VCaP (cell line): ENCODE results near the gene ZFPL1.

Experiments
- H3K27ac ChIP-seq: fragments of 450-650 bp; 2 replicates; pipeline ENCODE4 v1.5.1; 2017
- TF ChIP-seq, protein P1 (sequence below): fragments of 450-650 bp; conservative IDR thresholded peaks from 2 replicates; pipeline ENCODE4 v1.5.1; 2017; ENCODE audit warnings: mild to moderate bottlenecking, moderate library complexity

The ZFPL1 gene

DNA sequence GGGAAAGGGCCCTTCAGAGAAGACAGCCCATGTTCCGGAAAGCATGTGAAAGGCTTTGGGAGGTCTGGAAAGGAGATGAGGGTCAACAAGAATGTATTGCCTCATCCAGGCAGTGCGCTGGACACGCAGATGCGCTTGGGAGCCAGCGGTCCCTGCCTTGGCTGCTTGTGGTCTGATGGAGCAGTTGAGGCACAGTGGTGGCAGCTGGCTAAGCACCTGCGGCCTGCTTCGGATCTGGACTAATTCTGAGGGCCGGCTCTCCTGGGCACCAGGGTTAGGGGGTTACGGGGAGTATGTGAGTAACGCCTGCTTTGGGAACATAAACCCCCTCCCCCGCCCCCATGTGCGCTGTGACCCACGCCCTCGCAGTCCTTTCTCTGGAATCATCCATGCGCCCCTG lies 23.1 kb downstream of the ZFPL1 start:
- peak overlapping the region; percentile 100 for H3K27ac ChIP-seq
- TF ChIP-seq, protein P1, sequence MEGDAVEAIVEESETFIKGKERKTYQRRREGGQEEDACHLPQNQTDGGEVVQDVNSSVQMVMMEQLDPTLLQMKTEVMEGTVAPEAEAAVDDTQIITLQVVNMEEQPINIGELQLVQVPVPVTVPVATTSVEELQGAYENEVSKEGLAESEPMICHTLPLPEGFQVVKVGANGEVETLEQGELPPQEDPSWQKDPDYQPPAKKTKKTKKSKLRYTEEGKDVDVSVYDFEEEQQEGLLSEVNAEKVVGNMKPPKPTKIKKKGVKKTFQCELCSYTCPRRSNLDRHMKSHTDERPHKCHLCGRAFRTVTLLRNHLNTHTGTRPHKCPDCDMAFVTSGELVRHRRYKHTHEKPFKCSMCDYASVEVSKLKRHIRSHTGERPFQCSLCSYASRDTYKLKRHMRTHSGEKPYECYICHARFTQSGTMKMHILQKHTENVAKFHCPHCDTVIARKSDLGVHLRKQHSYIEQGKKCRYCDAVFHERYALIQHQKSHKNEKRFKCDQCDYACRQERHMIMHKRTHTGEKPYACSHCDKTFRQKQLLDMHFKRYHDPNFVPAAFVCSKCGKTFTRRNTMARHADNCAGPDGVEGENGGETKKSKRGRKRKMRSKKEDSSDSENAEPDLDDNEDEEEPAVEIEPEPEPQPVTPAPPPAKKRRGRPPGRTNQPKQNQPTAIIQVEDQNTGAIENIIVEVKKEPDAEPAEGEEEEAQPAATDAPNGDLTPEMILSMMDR, result no peak

DNA sequence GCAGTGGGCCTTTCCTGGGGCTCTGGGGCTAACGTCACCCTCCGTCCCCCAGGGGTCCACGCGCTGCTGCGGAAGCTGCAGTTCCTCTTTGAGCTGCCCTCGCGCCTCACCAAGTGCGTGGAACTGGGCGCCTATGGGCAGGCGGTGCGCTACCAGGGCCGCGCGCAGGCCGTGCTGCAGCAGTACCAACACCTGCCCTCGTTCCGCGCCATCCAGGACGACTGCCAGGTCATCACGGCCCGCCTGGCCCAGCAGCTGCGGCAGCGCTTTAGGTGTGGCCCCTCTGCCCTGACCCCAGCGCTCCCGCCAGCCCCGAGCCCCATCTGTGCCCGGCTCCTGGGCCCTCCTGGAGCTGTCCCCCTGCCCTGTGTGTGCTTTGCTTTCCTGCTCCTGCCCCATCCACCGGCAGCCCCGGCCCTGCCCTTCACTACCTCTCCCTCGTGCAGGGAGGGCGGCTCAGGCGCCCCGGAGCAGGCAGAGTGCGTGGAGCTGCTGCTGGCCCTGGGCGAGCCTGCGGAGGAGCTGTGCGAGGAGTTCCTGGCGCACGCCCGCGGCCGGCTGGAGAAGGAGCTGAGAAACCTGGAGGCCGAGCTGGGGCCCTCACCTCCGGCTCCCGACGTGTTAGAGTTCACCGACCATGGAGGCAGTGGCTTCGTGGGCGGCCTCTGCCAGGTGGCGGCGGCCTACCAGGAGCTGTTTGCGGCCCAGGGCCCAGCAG lies 23.9 kb downstream of the ZFPL1 start:
- TF ChIP-seq, protein P1, result no peak
- H3K27ac ChIP-seq, result peak overlapping the region; percentile 100

DNA sequence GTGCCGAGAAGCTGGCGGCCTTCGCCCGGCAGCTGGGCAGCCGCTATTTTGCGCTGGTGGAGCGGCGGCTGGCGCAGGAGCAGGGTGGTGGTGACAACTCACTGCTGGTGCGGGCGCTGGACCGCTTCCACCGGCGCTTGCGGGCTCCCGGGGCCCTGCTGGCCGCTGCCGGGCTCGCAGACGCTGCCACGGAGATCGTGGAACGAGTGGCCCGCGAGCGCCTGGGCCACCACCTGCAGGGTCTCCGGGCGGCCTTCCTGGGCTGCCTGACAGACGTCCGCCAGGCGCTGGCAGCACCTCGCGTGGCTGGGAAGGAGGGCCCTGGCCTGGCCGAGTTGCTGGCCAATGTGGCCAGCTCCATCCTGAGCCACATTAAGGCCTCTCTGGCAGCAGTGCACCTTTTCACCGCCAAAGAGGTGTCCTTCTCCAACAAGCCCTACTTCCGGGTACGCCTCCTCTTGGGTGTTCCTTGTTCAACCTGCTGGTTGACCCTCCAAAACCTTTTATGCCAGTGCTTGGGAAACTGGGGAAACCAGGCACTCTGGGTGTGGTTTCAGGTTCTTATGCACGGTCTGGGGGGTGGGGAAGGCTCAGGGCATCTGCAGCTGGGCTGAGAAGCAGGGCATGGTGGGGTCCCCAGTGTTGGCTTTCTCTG lies 24.6 kb downstream of the ZFPL1 start:
- TF ChIP-seq, protein P1, result no peak
- H3K27ac ChIP-seq, result peak overlapping the region; percentile 100

DNA sequence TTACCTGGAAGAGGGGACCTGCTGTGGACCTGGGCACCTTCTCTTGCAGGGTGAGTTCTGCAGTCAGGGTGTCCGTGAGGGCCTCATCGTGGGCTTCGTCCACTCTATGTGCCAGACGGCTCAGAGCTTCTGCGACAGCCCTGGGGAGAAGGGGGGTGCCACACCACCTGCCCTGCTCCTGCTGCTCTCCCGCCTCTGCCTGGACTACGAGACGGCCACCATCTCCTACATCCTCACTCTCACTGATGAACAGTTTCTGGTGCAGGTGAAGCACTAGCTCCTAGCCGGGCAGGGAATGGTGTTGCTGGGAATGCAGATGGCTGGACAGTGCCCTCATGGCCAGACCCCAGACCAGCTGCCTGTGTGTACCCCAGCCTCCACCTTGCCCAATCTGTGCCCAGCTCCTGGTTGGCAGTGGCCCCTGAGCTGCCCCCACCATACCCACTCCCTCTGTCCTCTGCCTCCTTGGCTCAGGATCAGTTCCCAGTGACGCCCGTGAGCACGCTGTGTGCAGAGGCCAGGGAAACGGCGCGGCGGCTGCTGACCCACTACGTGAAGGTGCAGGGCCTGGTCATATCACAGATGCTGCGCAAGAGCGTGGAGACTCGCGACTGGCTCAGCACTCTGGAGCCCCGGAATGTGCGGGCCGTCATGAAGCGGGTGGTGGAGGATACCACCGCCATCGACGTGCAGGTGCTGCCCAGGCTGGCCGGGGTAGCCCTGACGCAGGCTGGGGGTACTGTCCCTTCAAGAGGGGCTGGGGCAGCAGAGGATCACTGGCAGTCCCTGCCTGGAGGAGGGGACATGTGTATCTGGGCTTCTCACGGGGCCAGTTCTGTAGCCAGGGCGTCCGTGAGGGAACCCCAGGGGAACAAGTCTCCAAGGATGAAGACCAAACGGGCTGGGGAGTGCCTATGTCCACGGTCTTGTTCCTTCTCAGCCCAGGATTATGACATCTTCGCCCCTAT lies 25.5 kb downstream of the ZFPL1 start:
- TF ChIP-seq, protein P1, result no peak
- H3K27ac ChIP-seq, result peak overlapping the region; percentile 100

DNA sequence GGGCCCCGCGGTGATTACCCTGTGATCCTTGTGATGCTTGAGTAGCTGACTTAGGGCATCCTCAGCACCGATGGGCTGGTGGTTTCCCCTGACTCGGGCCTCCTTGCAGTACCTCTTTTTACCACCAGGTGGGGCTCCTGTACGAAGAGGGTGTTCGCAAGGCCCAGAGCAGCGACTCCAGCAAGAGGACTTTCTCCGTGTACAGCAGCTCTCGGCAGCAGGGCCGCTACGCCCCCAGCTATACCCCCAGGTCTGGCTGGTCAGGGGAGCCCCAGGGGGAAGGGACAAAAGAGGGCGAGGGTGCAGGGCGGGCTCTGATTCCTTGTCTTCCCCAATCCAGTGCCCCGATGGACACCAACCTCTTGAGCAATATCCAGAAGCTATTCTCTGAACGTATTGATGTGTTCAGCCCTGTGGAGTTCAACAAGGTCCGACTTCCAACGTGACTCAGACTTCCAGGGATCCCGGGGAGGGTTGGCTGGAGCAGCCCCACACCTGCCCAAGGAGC lies 26.4 kb downstream of the ZFPL1 start:
- TF ChIP-seq, protein P1, result peak; percentile 100
- peak overlapping the region; percentile 100 for H3K27ac ChIP-seq

DNA sequence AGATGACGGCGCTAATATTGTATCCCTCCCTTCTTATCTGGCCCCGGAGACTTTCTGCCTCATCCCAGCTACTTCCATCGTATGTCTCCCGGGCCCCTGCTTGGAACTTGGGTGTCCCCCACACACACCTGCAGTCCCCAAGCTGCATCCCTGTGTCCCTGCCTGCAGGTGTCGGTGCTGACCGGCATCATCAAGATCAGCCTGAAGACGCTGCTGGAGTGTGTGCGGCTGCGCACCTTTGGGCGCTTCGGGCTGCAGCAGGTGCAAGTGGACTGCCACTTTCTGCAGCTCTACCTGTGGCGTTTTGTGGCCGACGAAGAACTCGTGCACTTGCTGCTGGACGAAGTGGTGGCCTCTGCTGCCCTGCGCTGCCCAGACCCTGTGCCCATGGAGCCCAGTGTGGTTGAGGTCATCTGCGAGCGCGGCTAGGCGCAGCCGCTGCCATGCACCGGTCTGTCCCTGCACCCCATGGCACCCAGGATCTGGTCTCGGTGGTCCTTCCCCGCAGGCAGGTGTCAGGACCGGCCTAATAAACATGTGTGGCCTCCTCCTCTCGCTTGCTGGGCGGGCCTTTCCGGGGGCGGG lies 27.2 kb downstream of the ZFPL1 start:
- peak overlapping the region; percentile 100 for H3K27ac ChIP-seq
- TF ChIP-seq, protein P1, result no peak
